Lower leg skin (tissue), 4 donors: Measurements from ENCODE around the gene GADL1. TPM values are rescaled to one million over a fixed set of nuclear protein-coding genes. Genes with fewer than 3 reads are reported as not detected.

Source experiments
- DNase-seq, 2 donors: peaks; one replicate each; pipeline ENCODE4 v3.0.0-alpha.2; 2019; ENCODE audit warnings: low spot score in 2 of 2
- H3K4me3 ChIP-seq: fragments of 200-600 bp; sonication (generic); 2 replicates; pipeline ENCODE4 v1.5.1; 2017; ENCODE audit warnings: mild to moderate bottlenecking, low read depth; ENCODE audit not compliant: poor library complexity, severe bottlenecking
- CTCF ChIP-seq, 3 donors: fragments of 450-650 bp; IDR thresholded peaks; one replicate each; pipeline ENCODE4 v1.5.1; 2016; ENCODE audit warnings: antibody characterized with exemption in 3 of 3, mild to moderate bottlenecking in 3 of 3, moderate library complexity in 2 of 3
- POLR2A ChIP-seq, 2 donors: fragments of 450-650 bp; IDR thresholded peaks; one replicate each; pipeline ENCODE4 v1.6.1; 2016 to 2017; ENCODE audit warnings: antibody characterized with exemption in 2 of 2, mild to moderate bottlenecking in 1 of 2, moderate library complexity in 1 of 2
- WGBS, 2 donors: methylation state at CpG; one replicate each; pipeline ENCODE4 v1.1.5; 2018; 5-methylcytosine and 5-hydroxymethylcytosine counted together
- intact Hi-C: fragments of 100-400 bp; cut with DNase I; formaldehyde crosslinking; loops from one replicate; pipeline ENCODE4 v1.15.0; 2023; ENCODE audit warnings: low total_unique reads
- total RNA-seq, 4 donors: library from RNA; depleted of rRNA; stranded (reverse); fragments of >200 nt; gene quantifications; one replicate each; pipeline ENCODE4 v1.1.0, GENCODE V29; 2016

GADL1 gene
- total RNA-seq, 4 donors from 2014 or later: not detected

DNA sequence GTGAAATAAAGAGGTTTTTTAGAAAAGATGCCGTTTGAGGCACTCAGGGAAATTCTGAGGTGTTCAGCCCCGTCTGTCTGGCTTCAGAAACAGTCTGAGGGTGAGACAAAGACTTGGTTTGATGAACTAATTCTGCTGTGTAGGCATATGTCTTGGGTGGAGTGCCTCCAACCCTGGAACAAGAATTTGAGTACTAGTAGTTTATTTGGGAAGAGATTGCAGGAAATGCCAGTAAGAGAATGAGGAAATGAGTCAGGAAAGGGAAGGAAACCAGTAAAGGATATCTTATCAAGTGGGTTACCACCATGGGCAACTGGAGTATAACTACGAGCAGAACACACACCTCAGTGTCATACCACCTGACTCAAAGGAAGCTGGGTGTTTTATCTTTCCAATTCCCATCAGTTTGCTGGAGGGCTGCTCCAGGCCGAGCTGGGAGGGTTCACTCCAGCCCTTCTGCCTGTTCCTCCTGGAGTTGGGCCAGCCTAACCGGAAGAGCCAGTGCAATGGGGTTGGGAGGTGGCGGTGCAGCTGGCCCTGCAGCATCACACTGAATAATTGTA, 212.7 kb downstream of the GADL1 start:
- WGBS, 2 donors: 37 to 52% methylated on average over 6 of the region's 6 CpGs
- TF ChIP-seq CTCF (IDR thresholded peaks at IDR 0.05) (no peak), POLR2A (IDR thresholded peaks at IDR 0.05) (no peak)
- no peak overlapping the region for H3K4me3 ChIP-seq
- intact Hi-C loops: no loop called here
- no peak for DNase-seq

DNA sequence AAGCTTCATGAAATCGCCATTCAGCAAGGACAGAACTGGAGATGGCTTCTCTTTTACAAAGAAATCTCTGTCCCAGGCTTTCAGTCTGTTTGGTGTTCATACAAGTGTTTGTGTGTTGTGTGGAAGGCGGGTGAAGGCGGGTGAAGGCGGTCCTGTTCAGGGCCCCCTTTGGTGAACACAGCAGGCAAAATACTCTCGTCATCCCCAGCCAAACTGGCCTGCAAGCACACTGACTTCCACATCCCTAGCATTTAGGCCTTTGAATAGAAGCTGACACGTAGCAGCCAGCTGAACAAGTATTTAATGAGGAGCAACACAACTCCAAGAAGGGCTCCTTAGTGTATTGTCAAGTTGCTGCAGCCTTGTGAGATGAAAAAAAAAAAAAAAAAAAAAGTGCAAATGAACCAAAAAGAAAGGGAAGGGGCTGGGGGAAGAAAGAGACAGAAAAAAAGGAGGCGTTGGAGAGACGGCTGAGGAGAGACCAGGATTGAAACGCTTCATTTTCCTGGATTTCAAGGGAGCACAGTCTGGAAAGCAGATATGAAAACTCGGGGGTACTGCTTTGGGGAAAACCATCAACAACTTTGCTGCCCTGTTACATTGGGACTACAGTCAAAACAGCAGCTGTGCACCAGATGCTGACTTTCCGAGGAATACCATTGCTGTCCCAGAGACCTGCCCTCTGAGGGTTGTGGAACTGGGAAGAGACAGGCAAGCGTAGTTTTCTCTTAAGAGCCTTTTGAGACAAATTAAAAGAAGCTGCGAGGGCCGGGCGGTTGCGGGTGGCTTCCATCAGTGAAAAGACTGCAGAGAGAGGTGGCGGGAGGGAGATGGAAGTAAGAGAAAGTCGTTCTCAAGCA, 213.4 kb downstream of the GADL1 start:
- no peak overlapping the region for H3K4me3 ChIP-seq
- intact Hi-C loops: no loop called here
- TF ChIP-seq CTCF (IDR thresholded peaks at IDR 0.05) (no peak), POLR2A (IDR thresholded peaks at IDR 0.05) (no peak)
- 62 to 65% methylated on average over 18 of the region's 18 CpGs for WGBS, 2 donors
- no peak for DNase-seq

GRCh38 chr3:30679045-30679444, 215.4 kb downstream of the GADL1 start:
- intact Hi-C loops: no loop called here
- TF ChIP-seq CTCF (IDR thresholded peaks at IDR 0.05) (no peak), POLR2A (IDR thresholded peaks at IDR 0.05) (no peak)

GRCh38 chr3:30677347-30677685, 217.1 kb downstream of the GADL1 start:
- TF ChIP-seq POLR2A (IDR thresholded peaks at IDR 0.05) (no peak), CTCF (IDR thresholded peaks at IDR 0.05) (no peak)
- 79 to 83% methylated on average over 8 of the region's 8 CpGs for WGBS, 2 donors
- no peak for DNase-seq
- no peak overlapping the region for H3K4me3 ChIP-seq
- intact Hi-C loops: no loop called here

More at GRCh38 chr3:30679045-30679444, 215.4 kb downstream of the GADL1 start:
- no peak overlapping the region for H3K4me3 ChIP-seq
- DNase-seq: no peak

DNA sequence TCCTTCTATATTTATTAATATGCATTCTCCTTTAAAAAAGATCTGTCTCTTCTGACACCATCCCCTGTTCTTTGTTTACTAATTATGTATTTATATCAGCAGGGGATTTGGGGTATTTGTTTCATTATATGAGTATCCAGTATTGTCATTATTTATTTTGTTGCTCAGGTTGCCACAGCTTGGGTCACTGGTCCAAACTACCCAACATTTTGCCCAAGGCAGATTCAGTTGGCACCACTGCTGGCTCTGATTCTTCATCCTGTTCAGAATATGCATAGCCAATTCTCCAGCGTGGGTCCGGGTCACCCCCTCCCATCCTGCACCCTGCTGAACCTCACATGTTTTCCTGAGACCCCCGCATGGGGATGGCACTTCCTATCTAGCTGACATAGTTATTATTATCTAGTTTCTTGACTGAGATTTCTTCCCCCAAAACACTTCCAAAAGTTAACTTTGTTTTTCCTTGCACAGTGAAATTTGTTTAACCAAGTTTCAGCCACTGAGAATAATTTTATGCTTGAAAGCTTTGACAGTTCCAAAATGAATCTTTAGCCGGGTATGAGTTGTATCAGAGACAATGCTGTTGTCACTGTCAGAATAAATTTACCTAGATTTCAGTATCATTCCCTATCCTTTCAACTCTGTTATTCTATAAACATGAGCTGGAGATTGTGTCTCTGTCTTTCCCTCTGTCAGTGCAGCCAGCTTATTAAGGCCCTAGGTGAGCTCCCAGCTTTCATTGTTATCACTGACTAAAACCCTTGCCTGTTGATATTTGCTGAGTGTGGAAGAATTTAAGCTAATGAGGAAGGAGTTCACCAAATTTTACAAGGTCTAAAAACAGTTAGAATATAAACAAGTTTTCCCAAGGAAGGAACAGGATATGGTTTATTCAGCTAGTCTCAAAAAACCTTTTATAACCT, 217.8 kb downstream of the GADL1 start:
- intact Hi-C loops: no loop called here
- TF ChIP-seq CTCF (IDR thresholded peaks at IDR 0.05) (no peak), POLR2A (IDR thresholded peaks at IDR 0.05) (no peak)
- DNase-seq: no peak
- no peak overlapping the region for H3K4me3 ChIP-seq
- whole genome bisulfite sequencing, 2 donors: 79 to 82% methylated on average over 4 of the region's 4 CpGs
